Sigmoid colon (tissue), 4 donors: Measurements from ENCODE around the gene UPK3A.

Source experiments
- EP300 ChIP-seq, 4 donors: sonication (generic); formaldehyde crosslinking; IDR thresholded peaks; one replicate each; pipeline ENCODE4 v1.6.1; 2017; ENCODE audit warnings: antibody characterized with exemption in 4 of 4
- POLR2A ChIP-seq, 2 donors: fragments of 450-650 bp; IDR thresholded peaks; one replicate each; pipeline ENCODE4 v1.6.1; 2016; ENCODE audit warnings: antibody characterized with exemption in 2 of 2, mild to moderate bottlenecking in 2 of 2, moderate library complexity in 2 of 2
- TF ChIP-seq, protein P1 (sequence below), 4 experiments: fragments of 450-650 bp in 3 of 4; fragments of 200-600 bp in 1 of 4; IDR thresholded peaks; one replicate each; pipeline ENCODE4 v1.5.1; 2016 to 2019; ENCODE audit warnings: antibody characterized with exemption in 4 of 4, mild to moderate bottlenecking in 3 of 4, moderate library complexity in 2 of 4

DNA sequence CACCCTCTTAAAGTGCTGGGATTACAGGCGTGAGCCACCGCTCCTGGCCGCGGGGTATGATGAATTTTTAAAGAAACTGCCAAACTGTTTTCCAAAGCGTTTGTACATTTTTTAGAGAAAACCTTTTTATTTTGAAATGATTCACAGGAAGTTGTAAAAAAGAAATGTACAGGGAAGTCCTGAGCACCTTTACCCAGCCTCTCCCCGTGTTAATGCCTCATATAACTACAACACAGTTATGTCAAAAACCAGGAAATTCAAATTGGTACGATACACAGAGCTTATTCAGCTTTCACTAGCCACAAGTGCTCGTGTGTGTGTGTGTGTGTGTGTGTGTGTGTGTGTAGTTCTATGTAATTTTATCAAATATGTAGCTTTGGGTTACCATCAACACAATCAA lies 18.0 kb downstream of the UPK3A start:
- TF ChIP-seq, protein P1, sequence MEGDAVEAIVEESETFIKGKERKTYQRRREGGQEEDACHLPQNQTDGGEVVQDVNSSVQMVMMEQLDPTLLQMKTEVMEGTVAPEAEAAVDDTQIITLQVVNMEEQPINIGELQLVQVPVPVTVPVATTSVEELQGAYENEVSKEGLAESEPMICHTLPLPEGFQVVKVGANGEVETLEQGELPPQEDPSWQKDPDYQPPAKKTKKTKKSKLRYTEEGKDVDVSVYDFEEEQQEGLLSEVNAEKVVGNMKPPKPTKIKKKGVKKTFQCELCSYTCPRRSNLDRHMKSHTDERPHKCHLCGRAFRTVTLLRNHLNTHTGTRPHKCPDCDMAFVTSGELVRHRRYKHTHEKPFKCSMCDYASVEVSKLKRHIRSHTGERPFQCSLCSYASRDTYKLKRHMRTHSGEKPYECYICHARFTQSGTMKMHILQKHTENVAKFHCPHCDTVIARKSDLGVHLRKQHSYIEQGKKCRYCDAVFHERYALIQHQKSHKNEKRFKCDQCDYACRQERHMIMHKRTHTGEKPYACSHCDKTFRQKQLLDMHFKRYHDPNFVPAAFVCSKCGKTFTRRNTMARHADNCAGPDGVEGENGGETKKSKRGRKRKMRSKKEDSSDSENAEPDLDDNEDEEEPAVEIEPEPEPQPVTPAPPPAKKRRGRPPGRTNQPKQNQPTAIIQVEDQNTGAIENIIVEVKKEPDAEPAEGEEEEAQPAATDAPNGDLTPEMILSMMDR (IDR thresholded peaks at IDR 0.05), result no peak
- no peak for TF ChIP-seq POLR2A (IDR thresholded peaks at IDR 0.05)
- TF ChIP-seq EP300 (IDR thresholded peaks at IDR 0.05), result no peak
